Measurements from ENCODE around the gene CEP20. TPM values are rescaled to one million over a fixed set of nuclear protein-coding genes. Genes with fewer than 3 reads are reported as not detected.
A peak's percentile ranks its signal among the peaks of the same experiment; 100 is the strongest.

Gene CEP20
- total RNA-seq, 1 donor from 2014 or later, result 28.2 TPM

DNA sequence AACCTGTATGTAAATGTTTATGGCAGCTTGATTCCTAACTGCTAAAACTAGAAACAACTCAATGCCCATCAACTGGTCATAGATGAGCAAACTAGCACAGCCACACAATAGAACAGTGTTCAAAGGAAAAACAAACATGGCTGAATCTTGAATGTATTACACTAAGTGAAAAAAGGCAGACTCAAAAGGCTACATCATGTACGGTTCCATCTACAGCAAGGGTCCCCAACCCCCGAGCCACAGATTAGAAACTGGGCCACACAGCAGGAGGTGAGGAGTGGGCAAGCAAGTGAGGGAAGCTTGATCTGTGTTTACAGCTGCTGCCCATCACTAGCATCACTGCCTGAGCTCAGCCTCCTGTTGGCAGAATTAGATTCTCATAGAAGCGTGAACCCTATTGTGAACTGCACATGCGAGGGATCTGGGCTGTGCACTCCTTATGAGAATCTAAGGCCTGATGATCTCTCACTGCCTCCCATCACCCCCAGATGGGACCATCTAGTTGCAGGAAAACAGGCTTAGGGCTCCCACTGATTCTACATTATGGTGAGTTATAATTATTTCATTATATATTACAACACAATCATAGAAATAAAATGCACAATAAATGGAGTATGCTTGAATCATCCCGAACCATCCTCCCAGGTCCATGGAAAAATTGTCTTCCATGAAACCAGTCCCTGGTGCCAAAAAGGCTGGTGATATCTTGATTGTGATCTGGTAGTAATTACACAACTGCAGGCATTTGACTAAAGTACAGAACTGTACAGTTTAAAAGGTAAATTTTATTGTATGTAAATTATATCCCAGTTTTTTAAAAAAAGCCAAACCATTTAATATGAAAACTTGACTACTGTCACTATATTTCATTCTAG is 7.7 kb downstream of the CEP20 start:
- no peaks in the 10 kb centered on the region for H3K9me3 ChIP-seq
- H3K27me3 ChIP-seq, result no peaks in the 10 kb centered on the region
- no peak overlapping the region for H3K27ac ChIP-seq
- no peak for DNase-seq (ENCODE audit: extremely low spot score in 2 of 2)
- H3K36me3 ChIP-seq, result peaks cover 0 to 21% of the 10 kb centered on the region in 2 donors
- peaks cover 17% of the 10 kb centered on the region for H3K4me1 ChIP-seq
- intact Hi-C loops (cut with DNase I), result no loop called here
- no peak for TF ChIP-seq POLR2AphosphoS5 (IDR thresholded peaks at IDR 0.05; ENCODE audit: insufficient read depth in 1 of 2, low read depth in 1 of 2)
- TF ChIP-seq, protein P1, sequence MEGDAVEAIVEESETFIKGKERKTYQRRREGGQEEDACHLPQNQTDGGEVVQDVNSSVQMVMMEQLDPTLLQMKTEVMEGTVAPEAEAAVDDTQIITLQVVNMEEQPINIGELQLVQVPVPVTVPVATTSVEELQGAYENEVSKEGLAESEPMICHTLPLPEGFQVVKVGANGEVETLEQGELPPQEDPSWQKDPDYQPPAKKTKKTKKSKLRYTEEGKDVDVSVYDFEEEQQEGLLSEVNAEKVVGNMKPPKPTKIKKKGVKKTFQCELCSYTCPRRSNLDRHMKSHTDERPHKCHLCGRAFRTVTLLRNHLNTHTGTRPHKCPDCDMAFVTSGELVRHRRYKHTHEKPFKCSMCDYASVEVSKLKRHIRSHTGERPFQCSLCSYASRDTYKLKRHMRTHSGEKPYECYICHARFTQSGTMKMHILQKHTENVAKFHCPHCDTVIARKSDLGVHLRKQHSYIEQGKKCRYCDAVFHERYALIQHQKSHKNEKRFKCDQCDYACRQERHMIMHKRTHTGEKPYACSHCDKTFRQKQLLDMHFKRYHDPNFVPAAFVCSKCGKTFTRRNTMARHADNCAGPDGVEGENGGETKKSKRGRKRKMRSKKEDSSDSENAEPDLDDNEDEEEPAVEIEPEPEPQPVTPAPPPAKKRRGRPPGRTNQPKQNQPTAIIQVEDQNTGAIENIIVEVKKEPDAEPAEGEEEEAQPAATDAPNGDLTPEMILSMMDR (IDR thresholded peaks at IDR 0.05), result no peak
- no peak for TF ChIP-seq POLR2A (IDR thresholded peaks at IDR 0.05)
- H3K4me3 ChIP-seq, result no peak overlapping the region

DNA sequence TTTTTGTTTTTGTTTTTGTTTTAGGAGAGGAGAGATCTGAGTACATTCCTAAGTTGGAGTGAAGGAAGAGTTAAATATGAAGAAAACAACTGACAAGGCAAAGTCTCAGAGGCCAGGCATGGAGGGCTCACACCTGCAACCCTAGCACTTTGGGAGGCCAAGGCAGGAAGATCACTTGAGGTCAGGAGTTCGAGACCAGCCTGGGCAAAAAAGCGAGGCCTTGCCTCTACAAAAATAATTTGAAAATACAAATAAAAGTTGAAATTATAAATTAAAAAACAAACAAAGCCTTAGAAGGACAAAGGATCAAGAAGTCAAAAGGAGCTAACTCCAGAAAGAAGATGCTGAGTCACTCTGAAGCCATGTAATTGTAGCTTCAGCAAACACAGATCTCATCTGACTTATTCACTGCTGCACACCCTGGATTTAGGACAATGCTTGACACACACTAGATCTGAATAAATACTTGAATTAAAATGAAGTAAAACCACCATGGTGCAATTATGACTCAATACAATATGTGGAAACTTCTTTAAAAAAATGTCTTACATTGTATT is 9.1 kb downstream of the CEP20 start:
- Histone ChIP-seq H3K27me3 (no peaks in the 10 kb centered on the region), H3K27ac (peak overlapping the region; percentile 43), H3K4me1 (peaks cover 10% of the 10 kb centered on the region), H3K36me3 (peaks cover 0 to 21% of the 10 kb centered on the region in 2 donors), H3K4me3 (no peak overlapping the region), H3K9me3 (no peaks in the 10 kb centered on the region)
- TF ChIP-seq POLR2AphosphoS5 (IDR thresholded peaks at IDR 0.05; ENCODE audit: insufficient read depth in 1 of 2, low read depth in 1 of 2), result peak in 1 of 2 donors; percentile 69
- no peak for TF ChIP-seq POLR2A (IDR thresholded peaks at IDR 0.05)
- TF ChIP-seq, protein P1 (IDR thresholded peaks at IDR 0.05), result no peak
- intact Hi-C loops (cut with DNase I), result no loop called here
- no peak for DNase-seq (ENCODE audit: extremely low spot score in 2 of 2)

DNA sequence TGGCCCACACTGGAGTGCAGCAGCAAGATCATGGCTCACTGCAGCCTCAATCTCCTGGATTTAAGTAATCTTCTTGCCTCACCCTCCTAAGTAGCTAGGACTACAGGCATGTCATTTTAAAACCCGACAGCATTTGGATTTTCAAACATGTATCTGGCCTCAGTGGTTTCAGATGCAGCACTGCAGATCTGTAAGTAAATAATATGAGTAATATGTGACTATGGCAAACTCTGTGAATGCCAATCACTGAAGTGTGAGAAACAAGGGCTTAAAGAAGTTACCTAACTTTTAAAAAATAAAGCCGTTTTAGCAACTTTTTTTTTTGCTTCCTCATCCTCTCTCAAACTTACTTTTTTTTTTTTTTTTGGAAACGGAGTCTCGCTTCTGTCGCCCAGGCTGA is 11.9 kb downstream of the CEP20 start:
- no peak for DNase-seq (ENCODE audit: extremely low spot score in 2 of 2)
- TF ChIP-seq POLR2A (IDR thresholded peaks at IDR 0.05) (no peak), POLR2AphosphoS5 (IDR thresholded peaks at IDR 0.05; ENCODE audit: insufficient read depth in 1 of 2, low read depth in 1 of 2) (no peak)
- TF ChIP-seq, protein P1 (IDR thresholded peaks at IDR 0.05), result no peak
- Histone ChIP-seq H3K36me3 (peaks cover 0 to 7% of the 10 kb centered on the region in 2 donors), H3K27me3 (no peaks in the 10 kb centered on the region), H3K9me3 (no peaks in the 10 kb centered on the region), H3K27ac (no peak overlapping the region), H3K4me1 (peaks cover 10% of the 10 kb centered on the region), H3K4me3 (no peak overlapping the region)
- intact Hi-C loops (cut with DNase I), result no loop called here

DNA sequence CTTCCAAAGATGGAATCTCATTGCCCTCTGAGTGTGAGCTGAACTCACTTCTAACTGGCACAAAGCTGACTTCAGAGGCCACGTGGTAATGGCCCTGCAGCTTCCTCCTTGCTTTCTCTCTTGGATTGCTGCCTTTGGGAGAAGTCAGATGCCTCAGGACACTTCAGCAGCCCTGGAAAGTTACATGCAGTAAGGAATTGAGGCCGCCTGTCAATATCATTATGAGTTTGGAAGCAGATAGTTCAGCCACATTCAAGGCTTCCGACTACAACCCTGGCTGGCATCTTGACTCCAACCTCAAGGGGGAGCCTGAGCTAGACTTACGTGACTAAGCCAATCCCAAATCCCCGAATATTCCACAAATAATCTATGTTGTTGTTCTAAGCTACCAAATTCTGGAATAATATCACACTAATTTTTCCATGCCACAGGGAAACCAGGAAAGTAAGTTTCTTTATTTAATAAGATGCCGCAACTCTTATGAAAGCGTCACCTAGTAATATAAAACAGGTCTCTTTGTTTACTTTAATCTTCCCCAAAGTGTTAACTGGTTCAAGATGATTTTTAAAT is 13.6 kb downstream of the CEP20 start:
- TF ChIP-seq POLR2A (IDR thresholded peaks at IDR 0.05) (no peak), POLR2AphosphoS5 (IDR thresholded peaks at IDR 0.05; ENCODE audit: insufficient read depth in 1 of 2, low read depth in 1 of 2) (peak in 1 of 2 donors; percentile 30)
- TF ChIP-seq, protein P1 (IDR thresholded peaks at IDR 0.05), result peak in 2 of 3 experiments; percentile 17 to 45
- Histone ChIP-seq H3K27ac (no peak overlapping the region), H3K4me3 (no peak overlapping the region), H3K4me1 (no peaks in the 10 kb centered on the region), H3K27me3 (no peaks in the 10 kb centered on the region), H3K36me3 (peaks cover 0 to 10% of the 10 kb centered on the region in 2 donors), H3K9me3 (no peaks in the 10 kb centered on the region)
- intact Hi-C loops (cut with DNase I), result loop anchor here (5.0 kb wide), 1 partner anchor 252 kb away; no protein-coding TSS in a partner anchor
- DNase-seq (ENCODE audit: extremely low spot score in 2 of 2), result no peak

All from vagina (tissue), 2 donors.